Measurements from ENCODE around the gene DNAJA3.

The DNAJA3 gene

DNA sequence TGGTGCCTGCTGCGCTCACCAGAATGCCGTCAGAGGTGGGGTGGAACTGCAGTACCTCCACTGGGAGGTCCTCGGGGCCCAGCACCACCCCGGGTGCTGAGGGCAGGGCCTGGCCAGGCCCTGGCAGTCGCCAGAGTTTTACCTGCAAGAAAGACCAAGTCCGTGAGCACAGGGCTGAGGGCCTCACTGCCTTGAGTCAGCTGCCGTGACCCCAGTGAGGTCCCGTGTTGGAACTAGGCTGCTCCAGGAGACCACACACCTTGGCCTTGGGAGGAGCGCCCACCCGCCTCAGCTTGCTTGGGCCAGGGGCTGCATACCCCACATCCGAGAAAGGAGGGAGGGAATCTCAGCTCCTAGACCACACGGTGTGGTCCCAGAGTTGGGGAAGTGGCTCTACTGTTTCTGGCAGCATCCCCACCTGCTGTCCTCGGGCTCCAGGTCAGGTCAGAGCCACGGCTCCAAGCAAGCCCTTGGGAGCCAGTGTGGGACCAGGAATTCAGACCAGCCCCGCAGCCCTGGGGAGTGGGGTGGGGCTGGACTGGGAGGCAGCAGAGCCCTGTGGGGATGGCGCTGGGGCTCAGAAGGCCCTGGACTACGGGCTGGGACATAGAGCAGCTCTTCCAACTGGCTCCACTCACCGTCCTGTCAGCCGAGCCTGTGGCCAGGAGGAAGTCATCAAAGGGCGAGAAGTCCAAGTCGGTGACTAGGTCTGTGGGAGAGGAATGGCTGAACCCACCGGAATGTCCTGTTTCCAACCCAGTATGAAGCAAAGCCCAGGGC lies 17.9 kb upstream of the DNAJA3 start:
- no peaks in the 10 kb centered on the region for H4K20me1 ChIP-seq (ENCODE audit: low read depth, low read length)
- no peak overlapping the region for H3K4me2 ChIP-seq (ENCODE audit: low read depth, low read length, poor library complexity, severe bottlenecking)
- peaks cover 6% of the 10 kb centered on the region; the same call in 1 of the 2 replicates for H3K79me2 ChIP-seq (ENCODE audit: insufficient read depth, low read length)
- H3K27me3 ChIP-seq (ENCODE audit: low read length), result no peaks in the 10 kb centered on the region
- no peak overlapping the region for H3K4me3 ChIP-seq (ENCODE audit: insufficient read depth, low read length, poor library complexity, severe bottlenecking)
- H3K9me3 ChIP-seq (ENCODE audit: insufficient read depth, low read length), result no peaks in the 10 kb centered on the region
- no peak overlapping the region for H2AFZ ChIP-seq (ENCODE audit: low read depth, low read length, severe bottlenecking)
- H3F3A ChIP-seq (ENCODE audit: insufficient read depth), result no peaks in the 10 kb centered on the region
- H3K27ac ChIP-seq (ENCODE audit: low read depth, low read length), result no peak overlapping the region
- H3K9me2 ChIP-seq (replicated peaks; ENCODE audit: insufficient read depth, low read length), result no peaks in the 10 kb centered on the region
- TF ChIP-seq, protein P1, sequence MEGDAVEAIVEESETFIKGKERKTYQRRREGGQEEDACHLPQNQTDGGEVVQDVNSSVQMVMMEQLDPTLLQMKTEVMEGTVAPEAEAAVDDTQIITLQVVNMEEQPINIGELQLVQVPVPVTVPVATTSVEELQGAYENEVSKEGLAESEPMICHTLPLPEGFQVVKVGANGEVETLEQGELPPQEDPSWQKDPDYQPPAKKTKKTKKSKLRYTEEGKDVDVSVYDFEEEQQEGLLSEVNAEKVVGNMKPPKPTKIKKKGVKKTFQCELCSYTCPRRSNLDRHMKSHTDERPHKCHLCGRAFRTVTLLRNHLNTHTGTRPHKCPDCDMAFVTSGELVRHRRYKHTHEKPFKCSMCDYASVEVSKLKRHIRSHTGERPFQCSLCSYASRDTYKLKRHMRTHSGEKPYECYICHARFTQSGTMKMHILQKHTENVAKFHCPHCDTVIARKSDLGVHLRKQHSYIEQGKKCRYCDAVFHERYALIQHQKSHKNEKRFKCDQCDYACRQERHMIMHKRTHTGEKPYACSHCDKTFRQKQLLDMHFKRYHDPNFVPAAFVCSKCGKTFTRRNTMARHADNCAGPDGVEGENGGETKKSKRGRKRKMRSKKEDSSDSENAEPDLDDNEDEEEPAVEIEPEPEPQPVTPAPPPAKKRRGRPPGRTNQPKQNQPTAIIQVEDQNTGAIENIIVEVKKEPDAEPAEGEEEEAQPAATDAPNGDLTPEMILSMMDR (IDR thresholded peaks at IDR 0.05; ENCODE audit: insufficient read depth, low read length, poor library complexity, severe bottlenecking), result no peak
- no peak for TF ChIP-seq EZH2phosphoT487 (conservative IDR thresholded peaks at IDR 0.05; ENCODE audit: low read length)
- no peaks in the 10 kb centered on the region for H3K36me3 ChIP-seq (ENCODE audit: low read length)
- no peak overlapping the region for H3K9ac ChIP-seq (ENCODE audit: low read length)

- no peak overlapping the region for H3K9ac ChIP-seq (ENCODE audit: low read length)
- no peaks in the 10 kb centered on the region for H3K9me3 ChIP-seq (ENCODE audit: insufficient read depth, low read length)
- H3K9me2 ChIP-seq (replicated peaks; ENCODE audit: insufficient read depth, low read length), result no peaks in the 10 kb centered on the region
- H3K79me2 ChIP-seq (ENCODE audit: insufficient read depth, low read length), result peaks cover 12% of the 10 kb centered on the region; the same call in 1 of the 2 replicates
- H3K4me2 ChIP-seq (ENCODE audit: low read depth, low read length, poor library complexity, severe bottlenecking), result no peak overlapping the region
- TF ChIP-seq, protein P1 (IDR thresholded peaks at IDR 0.05; ENCODE audit: insufficient read depth, low read length, poor library complexity, severe bottlenecking), result no peak
- H3K27ac ChIP-seq (ENCODE audit: low read depth, low read length), result no peak overlapping the region
- no peaks in the 10 kb centered on the region for H3F3A ChIP-seq (ENCODE audit: insufficient read depth)
- no peaks in the 10 kb centered on the region for H3K36me3 ChIP-seq (ENCODE audit: low read length)
- no peaks in the 10 kb centered on the region for H3K27me3 ChIP-seq (ENCODE audit: low read length)
- H2AFZ ChIP-seq (ENCODE audit: low read depth, low read length, severe bottlenecking), result no peak overlapping the region
- no peak overlapping the region for H3K4me3 ChIP-seq (ENCODE audit: insufficient read depth, low read length, poor library complexity, severe bottlenecking)
- H4K20me1 ChIP-seq (ENCODE audit: low read depth, low read length), result no peaks in the 10 kb centered on the region
These were observed 17.4 kb upstream of the DNAJA3 start for GRCh38 chr16:4408323-4408690.

DNA sequence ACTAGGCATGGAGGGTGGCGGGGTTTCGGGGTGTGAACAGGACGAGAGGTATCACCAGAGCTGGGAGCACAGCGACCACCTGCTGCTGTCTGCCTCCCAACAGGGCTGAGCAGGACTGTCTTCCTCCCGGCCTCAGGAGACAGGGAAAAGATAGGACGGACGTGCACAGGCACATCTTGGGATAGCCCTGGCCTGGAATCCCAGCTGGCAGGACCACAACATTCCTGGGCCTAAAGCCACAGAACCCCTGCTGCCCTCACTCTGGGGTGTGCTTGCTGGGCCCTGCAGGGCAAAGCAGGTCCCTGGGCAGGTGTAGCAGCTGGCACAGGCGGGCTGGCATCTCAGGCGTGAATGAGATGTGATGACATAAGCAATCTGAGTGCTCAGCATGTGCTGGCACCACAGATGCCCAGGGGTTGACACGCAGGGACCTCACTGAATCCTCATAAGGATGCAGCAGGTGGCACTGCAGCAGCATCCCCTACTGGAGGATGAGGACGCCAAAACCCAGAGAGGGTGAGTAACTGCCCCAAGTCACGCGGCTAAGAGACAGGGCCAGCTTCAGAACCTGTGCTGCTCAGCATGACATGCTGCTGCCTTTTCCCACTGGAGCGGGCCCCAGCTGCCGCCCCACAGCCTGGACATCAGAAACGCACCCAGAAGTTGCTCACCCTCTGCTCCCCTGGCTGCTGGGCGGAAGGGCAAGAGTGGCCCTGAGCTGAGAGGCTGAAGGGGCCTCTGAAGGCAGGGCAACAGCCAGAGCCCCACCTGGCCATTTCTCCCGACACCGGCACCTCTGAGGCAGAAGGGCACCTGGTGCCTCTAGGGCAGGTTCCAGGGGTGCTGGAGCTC lies 16.4 kb upstream of the DNAJA3 start:
- no peak overlapping the region for H2AFZ ChIP-seq (ENCODE audit: low read depth, low read length, severe bottlenecking)
- no peaks in the 10 kb centered on the region for H3K9me2 ChIP-seq (replicated peaks; ENCODE audit: insufficient read depth, low read length)
- no peak overlapping the region for H3K9ac ChIP-seq (ENCODE audit: low read length)
- H3K27ac ChIP-seq (ENCODE audit: low read depth, low read length), result no peak overlapping the region
- no peaks in the 10 kb centered on the region for H4K20me1 ChIP-seq (ENCODE audit: low read depth, low read length)
- H3K4me3 ChIP-seq (ENCODE audit: insufficient read depth, low read length, poor library complexity, severe bottlenecking), result no peak overlapping the region
- H3K79me2 ChIP-seq (ENCODE audit: insufficient read depth, low read length), result peaks cover 15% of the 10 kb centered on the region
- no peak for TF ChIP-seq EZH2phosphoT487 (conservative IDR thresholded peaks at IDR 0.05; ENCODE audit: low read length)
- TF ChIP-seq, protein P1 (IDR thresholded peaks at IDR 0.05; ENCODE audit: insufficient read depth, low read length, poor library complexity, severe bottlenecking), result no peak
- no peak overlapping the region for H3K4me2 ChIP-seq (ENCODE audit: low read depth, low read length, poor library complexity, severe bottlenecking)
- peaks cover 1% of the 10 kb centered on the region; the same call in 1 of the 2 replicates for H3F3A ChIP-seq (ENCODE audit: insufficient read depth)
- no peaks in the 10 kb centered on the region for H3K9me3 ChIP-seq (ENCODE audit: insufficient read depth, low read length)
- no peaks in the 10 kb centered on the region for H3K27me3 ChIP-seq (ENCODE audit: low read length)
- H3K36me3 ChIP-seq (ENCODE audit: low read length), result no peaks in the 10 kb centered on the region
